Natural killer cell (primary cell): ENCODE measurements around the gene ACTR2. TPM values are rescaled to one million over a fixed set of nuclear protein-coding genes. Genes with fewer than 3 reads are reported as not detected.
A peak's percentile ranks its signal among the peaks of the same experiment; 100 is the strongest.

Experiments
- ATAC-seq, 3 donors: fragments of 150-1000 bp in 2 of 3; fragments of 200-7000 bp in 1 of 3; cut with Tn5 transposase; 1 replicate in 1 of 3; 2 replicates in 2 of 3; pipeline ENCODE4 v1.10.0; 2021; ENCODE audit warnings: mild to moderate bottlenecking in 2 of 3, moderate library complexity in 2 of 3
- DNase-seq, 2 donors: peaks; one replicate each; pipeline versions ENCODE4 v3.0.0 to v3.0.0-alpha.2; 2013 to 2021; ENCODE audit warnings: mixed read lengths in 1 of 2
- H3K27ac ChIP-seq: one replicate; pipeline ENCODE4 v1.5.1; 2013; ENCODE audit warnings: mild to moderate bottlenecking, low read length
- H3K27me3 ChIP-seq: one replicate; pipeline ENCODE4 v1.6.1; 2013; ENCODE audit warnings: low read length; ENCODE audit not compliant: control insufficient read depth, insufficient read depth
- H3K36me3 ChIP-seq: one replicate; pipeline ENCODE4 v1.6.1; 2013; ENCODE audit warnings: low read length; ENCODE audit not compliant: control insufficient read depth, insufficient read depth
- H3K4me1 ChIP-seq: one replicate; pipeline ENCODE4 v1.6.1; 2013; ENCODE audit warnings: low read length; ENCODE audit not compliant: control insufficient read depth, insufficient read depth
- H3K4me3 ChIP-seq: one replicate; pipeline ENCODE4 v1.5.1; 2013; ENCODE audit warnings: low read length
- H3K9me3 ChIP-seq: one replicate; pipeline ENCODE4 v1.6.1; 2013; ENCODE audit warnings: low read length; ENCODE audit not compliant: control insufficient read depth, insufficient read depth
- H3K27ac Mint-ChIP-seq, 2 donors: one replicate each; pipeline ENCODE4 v1.8.0; 2022; ENCODE audit warnings: mild to moderate bottlenecking in 2 of 2, mixed read lengths in 2 of 2, moderate library complexity in 1 of 2
- H3K27me3 Mint-ChIP-seq, 2 donors: one replicate each; pipeline ENCODE4 v1.8.0; 2022; ENCODE audit warnings: low read depth in 2 of 2, mixed read lengths in 2 of 2
- H3K36me3 Mint-ChIP-seq: one replicate; pipeline ENCODE4 v1.8.0; 2022; ENCODE audit warnings: mixed read lengths
- H3K4me1 Mint-ChIP-seq, 2 donors: one replicate each; pipeline ENCODE4 v1.8.0; 2022; ENCODE audit warnings: mixed read lengths in 2 of 2
- H3K4me3 Mint-ChIP-seq: one replicate; pipeline ENCODE4 v1.8.0; 2022; ENCODE audit warnings: mild to moderate bottlenecking, moderate library complexity, mixed read lengths
- H3K9me3 Mint-ChIP-seq, 2 donors: one replicate each; pipeline ENCODE4 v1.8.0; 2022; ENCODE audit warnings: mixed read lengths in 2 of 2
- CTCF ChIP-seq: fragments of 200-600 bp; IDR thresholded peaks from one replicate; pipeline ENCODE4 v1.8.0; 2022; ENCODE audit warnings: antibody characterized with exemption
- WGBS: methylation state at CpG from one replicate; pipeline ENCODE4 v1.1.7; 2013; ENCODE audit warnings: missing lambda C conversion rate; ENCODE audit not compliant: insufficient coverage; 5-methylcytosine and 5-hydroxymethylcytosine counted together
- intact Hi-C: fragments of 100-400 bp; cut with micrococcal nuclease; formaldehyde crosslinking; loops from one replicate; pipeline ENCODE4 v1.14.2; 2022
- total RNA-seq, 4 donors: library from RNA; stranded (reverse); fragments of 120-200 nt in 1 of 4; gene quantifications; one replicate each; pipeline versions ENCODE4 v1.2.3 to v1.2.4, GENCODE V29; 2013 to 2022

The ACTR2 gene
- total RNA-seq, 3 donors from 2014 or later (not counting 1 experiment from before 2014, with no cell fraction given) = 346 to 404 (median 403) TPM

- TF ChIP-seq CTCF = no peak
- H3K4me3 ChIP-seq = peak overlapping the region; percentile 99
- H3K27ac ChIP-seq = peak overlapping the region; percentile 98
- intact Hi-C loops = loop anchor here (5.0 to 10.0 kb wide), 2 partner anchors 95 to 582 kb away; partner anchors contain the start of gene RAB1A
- H3K4me1 ChIP-seq = peaks cover 33% of the 10 kb centered on the region
- H3K9me3 ChIP-seq = no peaks in the 10 kb centered on the region
- no peaks in the 10 kb centered on the region for H3K9me3 Mint-ChIP-seq
- ATAC-seq (peak; percentile 1 to 14 (median 13)), DNase-seq (no peak)
- peak overlapping the region; percentile 99 for H3K27ac Mint-ChIP-seq
- WGBS = under 1% methylated on average over 13 of the region's 13 CpGs
- no peaks in the 10 kb centered on the region for H3K36me3 Mint-ChIP-seq
- no peaks in the 10 kb centered on the region for H3K27me3 Mint-ChIP-seq
- peaks cover 3% of the 10 kb centered on the region for H3K36me3 ChIP-seq
- H3K4me1 Mint-ChIP-seq = peaks cover 29 to 35% of the 10 kb centered on the region in 2 donors
- H3K27me3 ChIP-seq = no peaks in the 10 kb centered on the region
- peak overlapping the region; percentile 99 for H3K4me3 Mint-ChIP-seq
These were observed 593 bp upstream of the ACTR2 start for GRCh38 chr2:65227020-65227455.

- no peaks in the 10 kb centered on the region for H3K9me3 ChIP-seq
- no peak for TF ChIP-seq CTCF
- H3K9me3 Mint-ChIP-seq = no peaks in the 10 kb centered on the region
- H3K36me3 ChIP-seq = peaks cover 3% of the 10 kb centered on the region
- H3K27ac Mint-ChIP-seq = peak overlapping the region; percentile 99
- DNase-seq (peak; percentile 69 to 76), ATAC-seq (peak; percentile 38 to 71 (median 39))
- no peaks in the 10 kb centered on the region for H3K27me3 ChIP-seq
- peaks cover 38 to 44% of the 10 kb centered on the region in 2 donors for H3K4me1 Mint-ChIP-seq
- peaks cover 42% of the 10 kb centered on the region for H3K4me1 ChIP-seq
- H3K27me3 Mint-ChIP-seq = no peaks in the 10 kb centered on the region
- peak overlapping the region; percentile 99 for H3K4me3 Mint-ChIP-seq
- 0% methylated on average over 14 of the region's 16 CpGs for WGBS
- H3K36me3 Mint-ChIP-seq = no peaks in the 10 kb centered on the region
- intact Hi-C loops = loop anchor here (1.0 to 10.0 kb wide), 4 partner anchors 96 to 584 kb away; partner anchors contain the start of genes CEP68 and RAB1A
- peak overlapping the region; percentile 98 for H3K27ac ChIP-seq
- H3K4me3 ChIP-seq = peak overlapping the region; percentile 99
These were observed 676 bp downstream of the ACTR2 start for GRCh38 chr2:65228263-65228750.

GRCh38 chr2:65231121-65231520 is 3.5 kb downstream of the ACTR2 start:
- Mint-ChIP-seq H3K4me3 (peak overlapping the region; percentile 49), H3K4me1 (peaks cover 60 to 61% of the 10 kb centered on the region in 2 donors)
- intact Hi-C loops = no loop called here

More at GRCh38 chr2:65231121-65231520, 3.5 kb downstream of the ACTR2 start:
- Mint-ChIP-seq H3K27me3 (no peaks in the 10 kb centered on the region), H3K27ac (peak overlapping the region; percentile 89 to 93), H3K36me3 (no peaks in the 10 kb centered on the region), H3K9me3 (no peaks in the 10 kb centered on the region)
- TF ChIP-seq CTCF = no peak
- DNase-seq (no peak), ATAC-seq (no peak)
- Histone ChIP-seq H3K4me3 (no peak overlapping the region), H3K36me3 (peaks cover 9% of the 10 kb centered on the region), H3K4me1 (peaks cover 60% of the 10 kb centered on the region), H3K9me3 (no peaks in the 10 kb centered on the region), H3K27me3 (no peaks in the 10 kb centered on the region), H3K27ac (peak overlapping the region; percentile 59)
- WGBS = no CpG with 5 or more reads among the region's 1 CpG
